Neural progenitor cell (in vitro differentiated cells): ENCODE measurements around the gene GSE1.

Experiments
- CTCF ChIP-seq: fragments of 200-600 bp; sonication (generic); IDR thresholded peaks from 2 replicates; pipeline ENCODE4 v1.5.1; 2017; ENCODE audit warnings: antibody characterized with exemption, mild to moderate bottlenecking
- EZH2 ChIP-seq: fragments of 200-600 bp; sonication (generic); IDR thresholded peaks from 2 replicates; pipeline ENCODE4 v1.6.1; 2017; ENCODE audit warnings: antibody characterized with exemption, mild to moderate bottlenecking, moderate library complexity
- EZH2phosphoT487 ChIP-seq: fragments of 200-600 bp; sonication (generic); IDR thresholded peaks from 2 replicates; pipeline ENCODE4 v1.6.1; 2017; ENCODE audit warnings: antibody characterized with exemption

GRCh38 chr16:85629853-85630252, 16.7 kb downstream of the GSE1 start:
- TF ChIP-seq CTCF (no peak), EZH2 (no peak), EZH2phosphoT487 (no peak)
